GM12865 (cell line): Measurements from ENCODE around the gene TFPI2.

Experiments used
- DNase-seq: peaks from one replicate; pipeline ENCODE4 v3.0.0; 2010; ENCODE audit warnings: low read depth
- H3K4me3 ChIP-seq: 2 replicates; pipeline ENCODE4 v1.5.1; 2011; ENCODE audit warnings: mild to moderate bottlenecking, low read depth, low read length, control low read depth
- TF ChIP-seq, protein P1 (sequence below): IDR thresholded peaks from 2 replicates; pipeline ENCODE4 v1.5.1; 2011; ENCODE audit warnings: low read length, control low read depth, low read depth, inconsistent platforms; ENCODE audit not compliant: insufficient read depth; ENCODE audit errors: missing control alignments

The TFPI2 gene

DNA sequence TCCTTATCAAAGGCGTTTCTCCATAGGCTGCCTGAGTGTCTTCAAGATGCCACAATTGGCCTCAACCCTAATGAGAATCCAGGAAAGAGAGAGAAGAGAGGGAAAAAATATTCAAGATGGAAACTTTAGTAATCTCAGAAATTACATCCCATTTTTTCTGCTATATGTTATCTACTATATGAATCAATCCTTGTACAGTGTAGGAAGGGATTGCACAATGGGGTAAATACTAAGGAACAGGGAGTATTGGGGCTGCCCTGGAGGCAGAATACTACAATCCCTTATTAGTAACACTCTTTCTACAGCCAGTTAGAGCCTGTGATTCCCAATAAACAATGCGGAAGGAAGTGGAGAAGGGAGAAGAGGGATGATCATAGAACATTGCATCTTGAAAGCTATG lies 27.9 kb downstream of the TFPI2 start:
- TF ChIP-seq, protein P1, sequence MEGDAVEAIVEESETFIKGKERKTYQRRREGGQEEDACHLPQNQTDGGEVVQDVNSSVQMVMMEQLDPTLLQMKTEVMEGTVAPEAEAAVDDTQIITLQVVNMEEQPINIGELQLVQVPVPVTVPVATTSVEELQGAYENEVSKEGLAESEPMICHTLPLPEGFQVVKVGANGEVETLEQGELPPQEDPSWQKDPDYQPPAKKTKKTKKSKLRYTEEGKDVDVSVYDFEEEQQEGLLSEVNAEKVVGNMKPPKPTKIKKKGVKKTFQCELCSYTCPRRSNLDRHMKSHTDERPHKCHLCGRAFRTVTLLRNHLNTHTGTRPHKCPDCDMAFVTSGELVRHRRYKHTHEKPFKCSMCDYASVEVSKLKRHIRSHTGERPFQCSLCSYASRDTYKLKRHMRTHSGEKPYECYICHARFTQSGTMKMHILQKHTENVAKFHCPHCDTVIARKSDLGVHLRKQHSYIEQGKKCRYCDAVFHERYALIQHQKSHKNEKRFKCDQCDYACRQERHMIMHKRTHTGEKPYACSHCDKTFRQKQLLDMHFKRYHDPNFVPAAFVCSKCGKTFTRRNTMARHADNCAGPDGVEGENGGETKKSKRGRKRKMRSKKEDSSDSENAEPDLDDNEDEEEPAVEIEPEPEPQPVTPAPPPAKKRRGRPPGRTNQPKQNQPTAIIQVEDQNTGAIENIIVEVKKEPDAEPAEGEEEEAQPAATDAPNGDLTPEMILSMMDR, result no peak
- DNase-seq, result no peak
- H3K4me3 ChIP-seq, result no peak overlapping the region

DNA sequence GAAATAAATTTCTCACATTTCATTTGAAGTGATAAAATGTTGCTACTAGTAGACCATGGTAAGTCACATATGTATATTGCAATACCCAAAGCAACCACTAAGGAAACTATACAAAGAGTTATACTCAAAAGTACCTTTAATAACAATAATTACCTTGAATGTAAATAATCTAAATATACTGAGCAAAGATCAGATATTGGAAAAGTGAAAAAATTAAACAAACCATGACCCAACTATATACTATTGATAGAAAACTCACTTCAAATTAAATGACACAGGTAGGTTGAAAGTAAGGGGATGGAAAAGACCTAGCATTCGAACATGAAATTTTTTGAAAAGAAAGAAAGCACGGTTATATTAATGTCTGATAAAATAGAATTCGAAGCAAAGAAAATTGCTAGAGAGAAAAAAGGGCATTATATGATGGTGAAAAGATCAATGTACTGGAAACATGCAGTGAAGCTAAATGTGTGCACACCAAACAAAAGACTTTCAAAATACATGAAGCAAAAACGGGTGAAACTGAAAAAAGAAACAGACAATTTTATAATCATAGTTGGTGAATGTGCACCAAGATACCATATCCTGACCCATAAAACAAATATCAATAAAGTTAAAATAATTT lies 29.1 kb downstream of the TFPI2 start:
- H3K4me3 ChIP-seq, result no peak overlapping the region
- no peak for DNase-seq
- TF ChIP-seq, protein P1, result peak; percentile 11

DNA sequence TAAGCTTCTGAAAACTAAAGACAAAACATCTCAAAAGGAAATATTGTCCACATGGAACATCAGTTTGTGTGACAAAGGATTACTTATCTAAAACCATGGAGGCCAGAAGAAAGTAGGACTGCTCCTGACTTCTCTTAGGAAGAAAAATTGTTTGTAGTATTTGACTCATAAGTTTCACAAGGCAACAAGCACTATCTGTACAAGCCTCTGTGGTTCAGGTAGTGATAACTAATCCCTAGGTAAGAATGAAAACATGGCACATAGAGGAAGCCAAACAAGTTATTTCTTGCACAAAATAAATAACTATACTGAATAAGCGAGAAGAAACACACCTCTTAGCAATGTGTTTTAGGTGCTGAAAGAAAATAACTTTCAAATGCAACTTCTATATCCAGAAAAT lies 30.3 kb downstream of the TFPI2 start:
- no peak overlapping the region for H3K4me3 ChIP-seq
- TF ChIP-seq, protein P1, result no peak
- no peak for DNase-seq

DNA sequence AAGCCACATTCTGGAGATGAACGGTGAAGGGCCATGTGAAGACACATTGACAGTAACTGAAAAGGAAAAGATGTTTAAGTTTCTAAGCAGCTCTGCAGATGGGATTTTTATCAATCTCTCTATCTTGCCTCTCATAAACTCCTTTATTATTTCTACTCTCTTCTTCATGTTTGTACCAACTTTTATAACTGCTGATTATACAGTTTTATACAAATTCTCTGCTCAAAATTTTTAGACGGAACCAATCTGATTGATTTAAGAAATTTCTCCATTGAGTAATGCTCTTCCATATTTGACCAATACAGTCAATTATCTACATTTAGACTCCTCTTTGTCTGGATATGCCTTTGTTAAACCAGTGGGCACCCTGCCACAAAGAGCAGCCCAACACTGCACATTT lies 31.7 kb downstream of the TFPI2 start:
- no peak for DNase-seq
- no peak overlapping the region for H3K4me3 ChIP-seq
- TF ChIP-seq, protein P1, result no peak

DNA sequence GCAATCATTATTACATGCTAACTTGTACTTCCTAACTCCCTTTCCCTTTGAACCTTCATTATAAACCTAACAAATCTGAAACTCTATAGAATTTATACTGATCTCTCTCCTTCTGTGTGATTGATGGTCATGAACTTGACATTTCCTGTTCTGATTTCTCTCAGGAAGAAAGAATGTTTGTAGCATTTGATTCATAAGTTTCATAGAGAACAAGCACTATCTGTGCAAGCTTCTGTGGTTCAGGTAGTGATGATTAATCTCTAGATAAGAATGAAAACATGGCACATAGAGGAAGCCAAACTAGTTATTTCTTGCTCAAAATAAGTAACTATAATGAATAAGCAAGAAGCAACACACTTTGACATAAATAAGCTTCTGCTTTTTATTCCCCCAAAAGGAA lies 34.2 kb downstream of the TFPI2 start:
- DNase-seq, result peak; percentile 15
- H3K4me3 ChIP-seq, result no peak overlapping the region
- TF ChIP-seq, protein P1, result no peak

DNA sequence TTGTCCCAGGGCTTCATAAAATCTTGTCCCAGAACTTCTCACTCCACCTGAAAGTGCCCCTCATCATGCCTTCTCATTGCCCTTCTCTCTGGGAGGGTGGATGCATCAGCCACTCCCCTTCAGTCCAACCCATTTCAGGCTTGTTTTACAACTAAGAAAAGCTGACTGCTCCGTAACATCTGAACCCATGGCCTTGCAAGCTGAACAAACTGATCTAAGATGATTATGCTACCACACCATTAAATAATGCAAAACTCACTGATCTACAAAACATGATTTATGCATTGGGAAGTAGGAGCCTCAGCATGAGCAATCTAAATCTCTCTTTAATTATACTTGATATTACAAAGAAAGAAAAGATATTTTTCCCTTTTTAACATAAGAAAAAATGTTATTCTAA lies 34.8 kb downstream of the TFPI2 start:
- TF ChIP-seq, protein P1, result no peak
- DNase-seq, result no peak

DNA sequence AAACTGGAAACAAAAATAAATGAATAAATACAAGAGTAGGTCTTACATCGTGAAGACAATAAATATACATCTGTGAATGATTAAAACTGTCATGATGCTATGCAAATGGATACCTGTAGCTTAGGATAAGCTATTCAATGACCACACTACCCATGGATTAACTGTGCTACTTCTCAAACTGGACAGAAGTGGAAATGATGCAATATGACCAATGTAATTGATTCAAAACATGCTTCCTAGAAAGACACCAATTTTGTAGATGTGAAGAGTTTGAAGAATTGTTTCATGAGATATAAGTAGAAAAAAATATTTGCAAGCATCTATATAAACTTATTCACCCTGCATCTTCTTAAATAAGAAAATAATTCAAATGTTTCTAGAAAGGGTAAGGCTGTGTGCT lies 36.1 kb downstream of the TFPI2 start:
- no peak for DNase-seq
- H3K4me3 ChIP-seq, result no peak overlapping the region
- TF ChIP-seq, protein P1, result no peak

More for the DNA sequence above, 34.8 kb downstream of the TFPI2 start:
- H3K4me3 ChIP-seq, result no peak overlapping the region
